ENCODE measurements around the gene ZDHHC12. TPM values are rescaled to one million over a fixed set of nuclear protein-coding genes. Genes with fewer than 3 reads are reported as not detected.

ZDHHC12 gene
- total and polyA plus RNA-seq, 2 of the 8 experiments (the other 6 are each of a cell fraction or from before 2014, with no cell fraction given) = 35.0 to 93.8 TPM

GRCh38 chr9:128703616-128704355, 20.1 kb downstream of the ZDHHC12 start:
- H3K79me2 ChIP-seq (ENCODE audit: control insufficient read depth in 1 of 2, insufficient read depth in 2 of 2, low read length in 2 of 2) = no peaks in the 10 kb centered on the region
- no peaks in the 10 kb centered on the region for H3K27me3 ChIP-seq (replicated peaks in 1 of 4; ENCODE audit: control insufficient read depth in 3 of 4, extremely low read depth in 1 of 4, insufficient read depth in 3 of 4, low read length in 3 of 4)
- H2BK12ac ChIP-seq (ENCODE audit: low read depth, low read length) = peak overlapping the region; percentile 68; the same call in 1 of the 2 replicates
- no peak overlapping the region for H2BK120ac ChIP-seq (replicated peaks; ENCODE audit: low read depth, low read length)
- H3K36me3 ChIP-seq (ENCODE audit: control insufficient read depth in 2 of 4, insufficient read depth in 4 of 4, low read length in 3 of 4) = peaks cover 0 to 5% (median 0%) of the 10 kb centered on the region in 4 experiments; a peak in 2 of 8 replicates
- ChIA-PET POLR2A (ENCODE audit: partially characterized antibody) (interaction anchor here (0.6 to 46.1 kb wide), 5 partner anchors 16 to 139 kb away, joined by 3 to 1197 read pairs (median 3); partner anchors contain the start of genes DYNC2I2, SET and ZDHHC12), CTCF (ENCODE audit: partially characterized antibody) (interaction anchor here (0.6 to 1.8 kb wide), 7 partner anchors 11 to 171 kb away, joined by 3 to 7 read pairs (median 3); no protein-coding TSS in a partner anchor)
- H3K56ac ChIP-seq (replicated peaks; ENCODE audit: insufficient read length, low read depth, low read length) = no peak overlapping the region
- H4K8ac ChIP-seq (ENCODE audit: extremely low read depth, insufficient read depth, low read length) = no peak overlapping the region; the same call in 1 of the 2 replicates
- H2BK15ac ChIP-seq (ENCODE audit: low read length) = 0 out of 2 replicates have a peak overlapping the region, but pooled peaks have one; percentile 29
- 85% methylated on average over 26 of the region's 31 CpGs; no CpG with 5 or more reads in 1 of the 2 experiments for WGBS, 2 experiments (ENCODE audit: extremely low coverage in 1 of 2, insufficient coverage in 1 of 2, insufficient read length in 1 of 2, insufficient replicate concordance in 2 of 2, low coverage in 1 of 2, low lambda C conversion rate in 2 of 2, missing lambda C conversion rate in 1 of 2)
- 0 out of 2 replicates have a peak overlapping the region, but pooled peaks have one; percentile 24 for H2AFZ ChIP-seq (ENCODE audit: low read length)
- H3K4me3 ChIP-seq (ENCODE audit: extremely low read depth in 1 of 4, insufficient read depth in 2 of 4, low read depth in 3 of 4, low read length in 4 of 4) = peak overlapping the region; percentile 51 to 75 (median 65)
- no peak for FAIRE-seq
- no peak overlapping the region for H2AK5ac ChIP-seq (ENCODE audit: low read depth, low read length)
- peaks cover 2 to 3% of the 10 kb centered on the region in 2 experiments for H4K20me1 ChIP-seq (replicated peaks in 1 of 2; ENCODE audit: control insufficient read depth in 1 of 2, insufficient read depth in 2 of 2, low read length in 2 of 2)
- peaks cover 7% of the 10 kb centered on the region; the same call in 1 of the 2 replicates for H3K23me2 ChIP-seq (ENCODE audit: low read depth, low read length)
- H2BK20ac ChIP-seq (ENCODE audit: low read length) = no peak overlapping the region
- no peaks in the 10 kb centered on the region for H3K79me1 ChIP-seq (ENCODE audit: low read depth, low read length)
- peak overlapping the region; percentile 78 for H3K18ac ChIP-seq (ENCODE audit: extremely low read depth, low read length)
- no peak for DNase-seq (ENCODE audit: low read depth in 1 of 2, low spot score in 2 of 2)
- H3K9ac ChIP-seq (replicated peaks in 1 of 4; ENCODE audit: extremely low read depth in 1 of 4, low read depth in 3 of 4, low read length in 3 of 4) = no peak overlapping the region; a peak in 1 of 7 replicates
- H4K91ac ChIP-seq (replicated peaks; ENCODE audit: insufficient read length, low read length) = peak overlapping the region; percentile 49
- peaks cover 0 to 4% (median 2%) of the 10 kb centered on the region in 4 experiments; a peak in 3 of 7 replicates for H3K4me1 ChIP-seq (replicated peaks in 1 of 4; ENCODE audit: control insufficient read depth in 3 of 4, insufficient read depth in 4 of 4, low read length in 3 of 4)
- no peak overlapping the region for H3K23ac ChIP-seq (ENCODE audit: insufficient read length)
- no peaks in the 10 kb centered on the region for H3K9me3 ChIP-seq (ENCODE audit: insufficient read depth in 2 of 2, low read depth in 1 of 2, low read length in 1 of 2)
- no peak overlapping the region for H3K14ac ChIP-seq (ENCODE audit: insufficient read length)
- H3K27ac ChIP-seq (ENCODE audit: low read depth, low read length) = no peak overlapping the region
- no peak overlapping the region for H2BK5ac ChIP-seq (ENCODE audit: low read depth, low read length)
- peak overlapping the region; percentile 72 to 75 for H3K4me2 ChIP-seq (ENCODE audit: insufficient read depth in 1 of 2, low read depth in 2 of 2, low read length in 2 of 2)
- no peak overlapping the region for H4K5ac ChIP-seq (ENCODE audit: insufficient read length, low read depth, low read length)
- H3K4ac ChIP-seq (replicated peaks; ENCODE audit: insufficient read length, low read depth, low read length) = peak overlapping the region; percentile 19
- TF ChIP-seq MAFK (IDR thresholded peaks at IDR 0.05; ENCODE audit: low read depth, low read length) (no peak), TAF7 (optimal IDR thresholded peaks at IDR 0.05; ENCODE audit: borderline replicate concordance, low read depth, low read length) (no peak), YY1 (IDR thresholded peaks at IDR 0.05; ENCODE audit: low read depth, low read length) (no peak), RXRA (IDR thresholded peaks at IDR 0.05; ENCODE audit: insufficient read depth, low read depth, low read length) (no peak), CBX8 (IDR thresholded peaks at IDR 0.05; ENCODE audit: borderline replicate concordance, low read depth, low read length) (no peak), MAX (IDR thresholded peaks at IDR 0.05) (no peak), CHD2 (IDR thresholded peaks at IDR 0.05; ENCODE audit: low read length) (no peak), BACH1 (IDR thresholded peaks at IDR 0.05; ENCODE audit: low read length) (no peak)
- TF ChIP-seq, protein P1, sequence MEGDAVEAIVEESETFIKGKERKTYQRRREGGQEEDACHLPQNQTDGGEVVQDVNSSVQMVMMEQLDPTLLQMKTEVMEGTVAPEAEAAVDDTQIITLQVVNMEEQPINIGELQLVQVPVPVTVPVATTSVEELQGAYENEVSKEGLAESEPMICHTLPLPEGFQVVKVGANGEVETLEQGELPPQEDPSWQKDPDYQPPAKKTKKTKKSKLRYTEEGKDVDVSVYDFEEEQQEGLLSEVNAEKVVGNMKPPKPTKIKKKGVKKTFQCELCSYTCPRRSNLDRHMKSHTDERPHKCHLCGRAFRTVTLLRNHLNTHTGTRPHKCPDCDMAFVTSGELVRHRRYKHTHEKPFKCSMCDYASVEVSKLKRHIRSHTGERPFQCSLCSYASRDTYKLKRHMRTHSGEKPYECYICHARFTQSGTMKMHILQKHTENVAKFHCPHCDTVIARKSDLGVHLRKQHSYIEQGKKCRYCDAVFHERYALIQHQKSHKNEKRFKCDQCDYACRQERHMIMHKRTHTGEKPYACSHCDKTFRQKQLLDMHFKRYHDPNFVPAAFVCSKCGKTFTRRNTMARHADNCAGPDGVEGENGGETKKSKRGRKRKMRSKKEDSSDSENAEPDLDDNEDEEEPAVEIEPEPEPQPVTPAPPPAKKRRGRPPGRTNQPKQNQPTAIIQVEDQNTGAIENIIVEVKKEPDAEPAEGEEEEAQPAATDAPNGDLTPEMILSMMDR (IDR thresholded peaks at IDR 0.05; ENCODE audit: control extremely low read depth in 1 of 3, insufficient read depth in 1 of 3, low read depth in 1 of 3, low read length in 3 of 3) = no peak

Measured in H1 (cell line).